Measurements from ENCODE around the gene MTCH1.
"Not testable (repeated sequence)": the region's sequence is repeated elsewhere in the genome, so short reads cannot be mapped to it uniquely, and the experiment has no call there.

MTCH1 gene

GRCh38 chr6:36997811-36998722, 12.1 kb upstream of the MTCH1 start:
- no peak for DNase-seq (ENCODE audit: low read depth)

- not testable (repeated sequence) for DNase-seq (ENCODE audit: low read depth)
Observed at GRCh38 chr6:36990401-36990800, 4.4 kb upstream of the MTCH1 start.

GRCh38 chr6:36989264-36989663, 3.3 kb upstream of the MTCH1 start:
- DNase-seq (ENCODE audit: low read depth): no peak

GRCh38 chr6:36986704-36987047, 680 bp upstream of the MTCH1 start:
- DNase-seq (ENCODE audit: low read depth): no peak

GRCh38 chr6:36985417-36985807, 584 bp downstream of the MTCH1 start:
- no peak for DNase-seq (ENCODE audit: low read depth)

- DNase-seq (ENCODE audit: low read depth): peak; percentile 51
Observed at GRCh38 chr6:36984581-36985416, 1.2 kb downstream of the MTCH1 start.

- DNase-seq (ENCODE audit: low read depth): no peak
Observed at GRCh38 chr6:36983538-36983937, 2.5 kb downstream of the MTCH1 start.

GRCh38 chr6:36980876-36981619, 4.9 kb downstream of the MTCH1 start:
- DNase-seq (ENCODE audit: low read depth): no peak

- no peak for DNase-seq (ENCODE audit: low read depth)
Observed at GRCh38 chr6:36980129-36980528, 5.9 kb downstream of the MTCH1 start.

- DNase-seq (ENCODE audit: low read depth): no peak
Observed at GRCh38 chr6:36979347-36979742, 6.7 kb downstream of the MTCH1 start.

GRCh38 chr6:36978421-36979346, 7.3 kb downstream of the MTCH1 start:
- DNase-seq (ENCODE audit: low read depth): no peak

GRCh38 chr6:36977470-36977941, 8.5 kb downstream of the MTCH1 start:
- DNase-seq (ENCODE audit: low read depth): no peak

GRCh38 chr6:36976931-36977330, 9.1 kb downstream of the MTCH1 start:
- no peak for DNase-seq (ENCODE audit: low read depth)

GRCh38 chr6:36976509-36976908, 9.5 kb downstream of the MTCH1 start:
- no peak for DNase-seq (ENCODE audit: low read depth)

- no peak for DNase-seq (ENCODE audit: low read depth)
Observed at GRCh38 chr6:36976007-36976264, 10.1 kb downstream of the MTCH1 start.

GRCh38 chr6:36975231-36976006, 10.6 kb downstream of the MTCH1 start:
- no peak for DNase-seq (ENCODE audit: low read depth)

- DNase-seq (ENCODE audit: low read depth): no peak
Observed at GRCh38 chr6:36973647-36974046, 12.3 kb downstream of the MTCH1 start.

- DNase-seq (ENCODE audit: low read depth): no peak
Observed at GRCh38 chr6:36973190-36973589, 12.8 kb downstream of the MTCH1 start.

GRCh38 chr6:36971921-36972673, 13.9 kb downstream of the MTCH1 start:
- DNase-seq (ENCODE audit: low read depth): no peak

All from HS-27A (cell line).